GM18951 (cell line): Measurements from ENCODE around the gene EIF2A.
"Not testable (repeated sequence)": the region's sequence is repeated elsewhere in the genome, so short reads cannot be mapped to it uniquely, and the experiment has no call there.

Experiments used
- POLR2A ChIP-seq: IDR thresholded peaks from 4 replicates; pipeline ENCODE4 v1.6.1; 2011; ENCODE audit warnings: mild to moderate bottlenecking; ENCODE audit not compliant: insufficient read length, insufficient read depth; ENCODE audit errors: extremely low read depth
- in situ Hi-C: fragments of 300-500 bp; cut with MboI; formaldehyde crosslinking; loops from one replicate; pipeline ENCODE4 v1.12.0; 2022; ENCODE audit warnings: low sequenced_read_pairs, mixed read lengths, inconsistent platforms; ENCODE audit not compliant: unreplicated experiment

Gene EIF2A

DNA sequence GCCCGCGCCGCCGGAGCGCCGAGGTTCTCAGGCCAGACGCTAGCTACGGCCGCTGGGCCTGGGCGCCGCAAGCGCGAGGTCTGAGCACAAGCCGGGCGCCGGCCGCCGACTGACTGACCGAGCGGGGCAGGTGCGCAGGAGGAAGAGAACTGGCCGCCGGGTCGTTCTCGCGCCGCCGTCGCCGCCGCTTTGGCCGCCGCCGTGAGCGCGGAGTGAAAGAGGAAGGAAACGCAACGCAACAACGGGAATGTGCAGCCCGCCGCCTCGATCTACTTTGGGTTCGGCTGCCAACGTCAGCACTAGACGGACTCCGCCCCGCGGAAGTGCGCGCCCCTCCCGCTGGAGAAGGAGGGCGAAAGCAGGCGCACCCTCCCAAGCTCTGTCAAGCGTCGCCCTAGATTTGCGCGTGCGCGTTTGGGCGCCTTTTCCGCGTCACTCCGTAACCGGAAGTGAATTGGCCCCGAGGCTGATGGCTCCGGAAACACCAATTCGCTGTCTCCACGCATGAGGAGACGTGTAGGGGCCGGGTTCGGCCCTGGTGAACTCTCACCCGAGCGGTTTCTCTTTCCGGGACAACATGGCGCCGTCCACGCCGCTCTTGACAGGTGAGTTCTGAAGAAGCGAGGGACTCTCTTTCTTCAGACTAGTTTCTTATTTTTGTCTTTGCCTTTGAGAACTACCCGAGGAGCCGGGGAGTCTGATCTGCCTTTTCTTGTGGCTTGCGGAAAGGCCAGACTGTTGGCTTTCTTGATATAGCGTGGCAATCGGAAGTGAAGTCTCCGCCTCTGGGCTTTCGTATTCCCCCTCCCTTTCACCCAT, at the start of gene EIF2A, which contains the start of gene SERP1:
Gene EIF2A, plus strand, starts transcription at position 562 of the 819 bp plus-strand sequence. Its CDS starts 16 bp downstream, at position 578.
Gene SERP1, minus strand, starts transcription at position 271 of the 819 bp plus-strand sequence. CDS start 361 bp downstream, outside the sequence.
- in situ Hi-C loops = loop anchor here (25.0 kb wide), 1 partner anchor 166 kb away; the partner anchor contains the start of gene ERICH6
- peak; percentile 96 for TF ChIP-seq POLR2A

DNA sequence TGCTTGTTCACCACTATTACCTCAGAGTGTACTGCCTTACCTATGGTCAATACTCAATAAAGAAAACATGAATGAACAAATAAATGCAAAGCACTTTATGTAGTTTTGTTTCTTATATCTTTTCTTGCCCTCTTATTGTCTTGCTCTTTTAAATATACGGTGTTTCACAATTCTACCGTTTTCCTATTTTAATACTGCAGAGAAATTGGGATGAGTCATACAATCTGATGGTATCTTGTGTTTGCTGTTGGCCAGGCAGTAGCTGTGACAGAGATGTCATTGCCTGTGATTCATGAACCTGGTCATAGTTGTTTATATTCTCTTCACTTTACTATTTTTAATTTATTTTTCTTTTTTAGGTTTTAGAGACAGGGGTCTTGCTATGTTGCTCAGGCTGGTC, 48.6 kb upstream of the EIF2A start:
- in situ Hi-C loops = loop anchor here (10.0 to 25.0 kb wide), 2 partner anchors 213 to 561 kb away; no protein-coding TSS in a partner anchor

DNA sequence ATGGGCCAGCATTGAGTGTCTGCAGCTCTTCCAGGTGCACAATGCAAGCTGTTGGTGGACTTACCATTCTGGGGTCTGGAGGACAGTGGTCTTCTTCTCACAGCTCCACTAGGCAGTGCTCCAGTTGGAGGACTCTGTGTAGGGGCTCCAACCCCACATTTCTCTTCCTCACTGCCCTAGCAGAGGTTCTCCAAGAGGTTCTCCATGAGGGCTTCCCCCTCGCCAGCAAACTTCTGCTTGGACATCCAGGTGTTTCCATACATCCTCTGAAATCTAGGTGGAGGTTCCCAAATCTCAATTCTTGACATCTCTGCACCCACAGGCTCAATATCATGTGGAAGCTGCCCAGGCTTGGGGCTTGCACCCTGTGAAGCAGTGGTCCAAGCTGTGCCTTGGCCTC, 45.6 kb upstream of the EIF2A start:
- in situ Hi-C loops = not testable (repeated sequence)

More for the DNA sequence above, 48.6 kb upstream of the EIF2A start:
- TF ChIP-seq POLR2A = no peak

DNA sequence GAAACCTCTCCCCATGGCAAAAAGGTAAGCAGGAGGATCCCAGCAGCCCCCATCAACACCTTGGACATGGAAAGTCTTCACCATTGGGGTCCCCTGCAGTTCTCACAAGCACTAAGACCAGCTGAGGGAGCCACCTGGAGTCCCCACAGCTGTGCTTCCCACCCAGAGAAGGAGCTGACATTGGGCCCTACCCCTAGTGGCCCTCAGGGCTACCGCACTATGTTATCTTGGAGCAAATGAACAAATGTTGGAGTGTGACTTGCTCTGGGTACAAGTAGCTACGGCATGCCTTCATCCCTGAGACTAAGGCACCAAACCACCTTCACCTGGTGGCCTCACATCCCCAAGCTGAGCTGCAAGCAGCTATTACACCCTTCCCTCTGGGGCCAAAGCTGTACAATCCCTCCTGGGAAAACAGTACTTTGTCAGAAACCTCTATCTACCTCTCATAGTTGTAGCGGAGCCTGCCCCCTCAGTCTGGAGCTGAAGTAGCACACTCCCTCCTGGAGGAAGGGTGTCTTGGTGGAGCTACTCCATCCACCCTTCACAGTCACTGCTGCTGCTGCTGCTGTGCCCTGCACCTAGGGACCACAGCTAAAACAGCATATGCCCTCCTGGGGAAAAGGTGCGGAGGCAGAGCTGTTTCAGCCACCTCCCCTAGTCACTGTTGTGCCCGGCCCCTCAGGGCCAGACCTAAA, 43.0 kb upstream of the EIF2A start:
- in situ Hi-C loops = no loop called here
- TF ChIP-seq POLR2A = no peak

DNA sequence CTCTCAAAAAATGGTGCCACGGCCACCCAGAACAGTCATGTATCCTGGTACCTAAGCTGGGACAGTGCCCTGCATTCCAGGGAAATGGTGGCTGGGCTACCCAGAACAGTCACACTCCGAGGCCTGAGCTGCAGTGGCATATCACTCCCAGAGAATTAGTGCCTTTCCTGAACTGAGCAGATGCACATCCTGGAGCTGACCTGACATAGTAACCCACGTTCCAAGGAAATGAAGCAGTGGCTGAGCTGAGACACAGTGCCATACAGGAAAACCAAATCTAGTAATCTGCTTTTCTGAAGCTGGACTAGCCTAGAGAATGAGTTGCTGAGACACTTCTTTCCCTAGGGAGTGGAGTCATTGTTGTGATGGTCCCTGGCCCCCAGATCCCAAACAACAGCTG, 42.1 kb upstream of the EIF2A start:
- in situ Hi-C loops = no loop called here
- no peak for TF ChIP-seq POLR2A

DNA sequence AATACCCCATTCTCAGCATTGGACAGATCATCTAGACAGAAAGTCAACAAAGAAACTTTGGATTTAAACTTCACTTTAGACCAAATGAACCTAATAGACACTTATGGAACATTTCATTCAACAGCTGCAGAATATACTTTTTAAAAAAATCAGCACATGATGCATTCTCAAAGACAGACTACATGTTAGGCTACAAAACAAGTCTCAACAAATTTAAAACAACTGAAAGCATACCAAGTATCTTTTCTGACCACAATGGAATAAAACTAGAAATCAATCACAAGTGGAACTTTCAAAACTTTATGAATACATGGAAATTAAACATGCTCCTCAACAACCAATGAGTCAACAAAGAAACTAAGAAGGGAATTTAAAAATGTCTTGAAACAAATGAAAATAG, 38.2 kb upstream of the EIF2A start:
- in situ Hi-C loops = no loop called here
- TF ChIP-seq POLR2A = no peak

DNA sequence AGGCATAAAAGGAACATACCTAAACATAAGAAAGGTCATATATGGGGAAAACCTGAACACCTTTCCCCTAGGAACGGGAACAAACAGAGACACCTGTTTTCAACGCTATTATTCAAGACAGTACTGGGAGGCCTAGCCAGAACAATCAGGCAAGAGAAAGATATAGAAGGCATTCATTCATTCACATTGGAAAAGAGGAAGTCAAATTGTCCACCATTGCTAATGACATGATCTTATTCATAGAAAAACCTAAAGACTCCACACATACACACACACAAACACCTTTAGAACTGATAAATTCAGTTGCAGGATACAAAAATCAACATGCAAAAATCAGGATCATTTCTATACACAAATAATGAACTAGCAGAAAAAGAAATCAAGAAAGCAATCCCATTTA, 36.8 kb upstream of the EIF2A start:
- in situ Hi-C loops = no loop called here
- TF ChIP-seq POLR2A = no peak

DNA sequence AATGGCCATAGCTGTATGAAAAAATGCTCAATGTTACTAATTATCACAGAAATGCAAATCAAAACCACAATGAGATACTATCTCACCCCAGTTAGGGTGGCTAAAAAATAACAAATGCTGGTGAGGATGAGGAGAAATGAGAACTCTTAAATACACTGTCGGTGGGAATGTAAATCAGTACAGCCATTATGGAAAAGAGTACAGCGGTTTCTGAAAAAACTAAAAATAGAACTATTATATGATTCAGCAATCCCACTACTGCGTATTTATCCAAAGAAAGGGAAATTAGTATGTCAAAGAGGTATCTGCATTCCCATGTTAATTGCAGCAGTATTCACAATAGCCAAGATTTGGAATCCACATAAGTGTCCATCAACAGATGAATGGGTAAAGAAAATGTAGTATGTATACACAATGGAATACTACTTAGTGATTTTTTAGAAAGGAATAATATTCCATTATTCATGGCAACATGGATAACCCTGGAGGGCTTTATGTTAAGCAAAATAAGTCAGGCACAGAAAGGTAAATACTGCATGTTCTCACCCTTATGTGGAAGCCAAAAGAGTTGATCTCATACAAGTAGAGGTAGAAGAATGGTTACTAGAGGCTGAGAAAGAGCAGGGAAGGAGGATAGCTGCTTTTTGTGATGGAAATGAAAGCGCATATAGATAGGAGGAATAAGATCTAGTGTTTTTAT, 35.3 kb upstream of the EIF2A start:
- in situ Hi-C loops = no loop called here
- no peak for TF ChIP-seq POLR2A

DNA sequence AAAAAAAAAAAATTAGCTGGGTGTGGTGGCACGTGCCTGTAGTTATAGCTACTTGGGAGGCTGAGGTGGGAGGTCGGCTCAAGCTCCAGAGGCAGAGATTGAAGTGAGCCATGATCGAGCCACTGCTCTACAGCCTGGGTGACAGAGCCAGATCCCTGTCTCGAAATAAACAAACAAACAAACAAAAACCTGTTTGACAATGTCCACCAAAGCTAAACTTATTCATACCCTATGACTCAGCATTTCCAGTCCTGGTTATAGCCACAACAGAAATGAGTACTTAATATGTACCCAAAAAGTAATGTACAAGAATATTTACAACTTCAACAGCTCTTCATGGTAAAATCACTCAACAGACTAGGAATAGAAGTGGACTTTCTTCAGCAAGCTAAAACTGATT, 31.4 kb upstream of the EIF2A start:
- in situ Hi-C loops = no loop called here
- TF ChIP-seq POLR2A = no peak

DNA sequence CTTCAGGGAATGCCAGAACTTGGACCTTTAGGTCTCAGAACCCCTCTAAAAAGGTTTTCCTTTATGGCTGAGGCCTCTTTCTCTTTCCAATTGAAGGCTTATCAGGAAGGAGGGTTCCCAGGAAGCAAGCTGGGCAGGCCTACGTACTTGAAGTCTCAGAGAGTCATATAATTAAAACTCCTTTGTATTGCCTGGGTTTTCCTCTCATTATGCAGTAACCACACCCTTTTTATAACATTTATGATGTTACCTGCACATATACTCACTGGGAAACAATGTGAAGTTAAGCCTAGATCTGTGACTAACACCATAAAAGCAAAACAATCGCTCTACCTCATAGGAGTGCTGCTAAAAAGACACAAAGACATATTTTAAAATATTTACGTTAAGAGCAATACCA, 27.6 kb upstream of the EIF2A start:
- in situ Hi-C loops = no loop called here
- no peak for TF ChIP-seq POLR2A

DNA sequence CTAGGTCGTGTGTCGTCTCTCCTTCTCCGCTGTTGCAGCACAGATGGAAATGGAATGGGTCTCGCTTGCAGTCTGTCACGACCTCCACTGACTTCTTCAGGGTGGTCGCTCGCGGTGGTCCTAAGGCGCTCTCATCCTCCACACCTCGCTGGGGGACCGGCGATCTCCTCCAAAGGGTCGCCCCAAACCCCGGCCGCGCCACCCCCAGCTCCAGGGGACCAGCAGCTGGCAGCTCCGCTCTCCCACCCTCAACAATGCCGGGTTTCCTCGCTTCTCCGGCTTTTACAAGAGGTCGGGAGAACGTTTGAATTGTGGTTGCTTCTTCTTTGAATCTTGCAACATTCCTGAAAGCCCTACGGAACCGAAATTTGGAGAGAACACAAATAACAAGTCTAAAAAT, 26.2 kb upstream of the EIF2A start:
- in situ Hi-C loops = no loop called here
- TF ChIP-seq POLR2A = no peak

DNA sequence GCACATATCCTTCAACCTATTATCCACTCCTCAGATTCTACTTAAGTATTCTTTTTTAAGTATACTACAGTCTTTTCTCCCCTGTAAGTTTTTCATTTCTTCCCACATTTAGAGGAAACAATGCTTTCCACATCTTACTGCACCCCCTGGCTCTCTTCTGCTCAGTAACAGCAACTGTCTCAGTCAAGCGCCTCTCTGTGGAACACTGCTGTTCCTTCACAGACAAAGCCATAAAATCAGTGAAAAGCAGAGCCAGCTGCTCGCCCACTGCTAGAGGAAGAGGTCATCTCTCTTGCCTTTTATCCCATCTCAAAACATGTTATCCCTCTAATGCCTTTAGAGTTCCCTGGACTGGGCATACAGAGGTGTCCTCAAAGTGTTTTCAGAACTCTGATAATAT, 25.1 kb upstream of the EIF2A start:
- TF ChIP-seq POLR2A = no peak
- in situ Hi-C loops = no loop called here

DNA sequence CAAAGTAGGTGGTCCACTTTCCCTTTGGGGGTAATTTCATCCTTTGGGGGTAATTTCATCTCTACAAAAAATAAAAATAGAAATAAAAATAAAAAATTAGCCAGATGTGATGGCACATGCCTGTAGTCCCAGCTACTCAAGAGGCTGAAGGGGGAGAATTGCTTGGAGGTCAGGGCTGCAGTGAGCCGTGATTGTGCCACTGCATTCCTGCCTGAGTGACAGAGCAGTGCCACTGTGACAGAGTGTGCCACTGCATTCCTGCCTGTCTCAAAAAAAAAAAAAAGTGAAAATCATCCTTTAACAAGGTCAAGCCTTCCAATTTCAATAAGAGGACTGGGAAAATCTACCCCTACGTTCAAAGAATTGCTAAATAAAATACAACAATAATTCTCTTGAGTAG, 23.0 kb upstream of the EIF2A start:
- in situ Hi-C loops = no loop called here
- TF ChIP-seq POLR2A = no peak
